Mesothelial cell of epicardium (in vitro differentiated cells): ENCODE measurements around the gene SVIL. TPM values are rescaled to one million over a fixed set of nuclear protein-coding genes. Genes with fewer than 3 reads are reported as not detected.

Experiments
- DNase-seq, 2 experiments: peaks; one replicate each; pipeline ENCODE4 v3.0.0; 2021; ENCODE audit warnings: low spot score in 2 of 2; ENCODE audit not compliant: unreplicated experiment in 2 of 2
- H3K27ac Mint-ChIP-seq: 2 replicates; pipeline ENCODE4 v1.8.0; 2021; ENCODE audit warnings: mixed read lengths
- H3K27me3 Mint-ChIP-seq: 2 replicates; pipeline ENCODE4 v1.8.0; 2021; ENCODE audit warnings: low read depth, mixed read lengths
- H3K36me3 Mint-ChIP-seq: 2 replicates; pipeline ENCODE4 v1.8.0; 2021; ENCODE audit warnings: mixed read lengths
- H3K4me1 Mint-ChIP-seq: 2 replicates; pipeline ENCODE4 v1.8.0; 2021; ENCODE audit warnings: mixed read lengths
- H3K4me3 Mint-ChIP-seq: 2 replicates; pipeline ENCODE4 v1.8.0; 2021; ENCODE audit warnings: mild to moderate bottlenecking, moderate library complexity, mixed read lengths
- H3K9me3 Mint-ChIP-seq: 2 replicates; pipeline ENCODE4 v1.8.0; 2021; ENCODE audit warnings: mixed read lengths
- CTCF ChIP-seq: fragments of 200-600 bp; sonication (generic); IDR thresholded peaks from one replicate; pipeline ENCODE4 v1.5.0; 2021; ENCODE audit warnings: antibody characterized with exemption; ENCODE audit not compliant: unreplicated experiment
- microRNA-seq: library from miRNA; unstranded; fragments of <30 nt; microRNA quantifications from one replicate; pipeline ENCODE4 v1.2.0, GENCODE V29; 2021; ENCODE audit warnings: inconsistent platforms, mixed read lengths
- total RNA-seq: library from RNA; stranded (reverse); gene quantifications from 3 replicates; pipeline ENCODE4 v1.2.1, GENCODE V29; 2021

Gene SVIL
- total RNA-seq, 1 donor from 2014 or later, result 293 TPM

GRCh38 chr10:29409241-29410054 lies 225.3 kb downstream of the SVIL start:
- Mint-ChIP-seq H3K27ac (no peak overlapping the region), H3K4me1 (no peaks in the 10 kb centered on the region), H3K9me3 (peaks cover 30% of the 10 kb centered on the region), H3K27me3 (no peaks in the 10 kb centered on the region), H3K36me3 (peaks cover 10% of the 10 kb centered on the region), H3K4me3 (no peak overlapping the region)
- no peak for TF ChIP-seq CTCF
- DNase-seq, result no peak

GRCh38 chr10:29408847-29409240 lies 225.9 kb downstream of the SVIL start:
- Mint-ChIP-seq H3K27me3 (no peaks in the 10 kb centered on the region), H3K4me3 (no peak overlapping the region), H3K4me1 (no peaks in the 10 kb centered on the region), H3K36me3 (peaks cover 10% of the 10 kb centered on the region), H3K9me3 (peaks cover 31% of the 10 kb centered on the region), H3K27ac (no peak overlapping the region)
- no peak for DNase-seq
- TF ChIP-seq CTCF, result no peak

Small RNA genes within 50 kb of the gene (microRNA-seq; reads per million reads assigned to microRNA genes)
- not detected for gene MIR604
- gene MIR938, result not detected
